Loucy (cell line): ENCODE results near the gene CDK16.

Experiments used
- EZH2phosphoT487 ChIP-seq: fragments of 200-600 bp; IDR thresholded peaks from 2 replicates; pipeline ENCODE4 v1.6.1; 2018; ENCODE audit warnings: antibody characterized with exemption, mild to moderate bottlenecking, moderate library complexity, borderline replicate concordance
- TF ChIP-seq, protein P1 (sequence below): fragments of 200-600 bp; sonication (generic); conservative IDR thresholded peaks from 2 replicates; pipeline ENCODE4 v1.5.1; 2014; ENCODE audit warnings: mild to moderate bottlenecking, antibody characterized with exemption, low read length

DNA sequence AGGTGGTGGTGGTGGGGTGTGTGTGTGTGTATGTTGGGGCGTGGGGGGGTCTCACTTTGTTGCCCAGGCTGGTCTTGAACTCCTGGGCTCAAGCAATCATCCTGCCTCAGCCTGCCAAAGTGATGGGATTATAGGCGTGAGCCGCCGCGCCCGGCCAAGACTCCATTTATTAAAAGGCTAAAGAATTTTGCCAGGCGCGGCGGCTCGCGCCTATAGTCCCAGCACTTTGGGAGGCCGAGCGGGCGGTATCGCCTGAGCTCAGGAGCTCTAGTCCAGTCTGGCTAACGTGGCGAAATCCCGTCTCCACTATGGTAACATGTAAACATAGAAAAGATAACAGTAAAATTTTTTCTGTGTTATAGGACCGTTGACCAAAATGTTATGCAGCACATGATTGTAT is 28.6 kb upstream of the CDK16 start:
- TF ChIP-seq, protein P1, sequence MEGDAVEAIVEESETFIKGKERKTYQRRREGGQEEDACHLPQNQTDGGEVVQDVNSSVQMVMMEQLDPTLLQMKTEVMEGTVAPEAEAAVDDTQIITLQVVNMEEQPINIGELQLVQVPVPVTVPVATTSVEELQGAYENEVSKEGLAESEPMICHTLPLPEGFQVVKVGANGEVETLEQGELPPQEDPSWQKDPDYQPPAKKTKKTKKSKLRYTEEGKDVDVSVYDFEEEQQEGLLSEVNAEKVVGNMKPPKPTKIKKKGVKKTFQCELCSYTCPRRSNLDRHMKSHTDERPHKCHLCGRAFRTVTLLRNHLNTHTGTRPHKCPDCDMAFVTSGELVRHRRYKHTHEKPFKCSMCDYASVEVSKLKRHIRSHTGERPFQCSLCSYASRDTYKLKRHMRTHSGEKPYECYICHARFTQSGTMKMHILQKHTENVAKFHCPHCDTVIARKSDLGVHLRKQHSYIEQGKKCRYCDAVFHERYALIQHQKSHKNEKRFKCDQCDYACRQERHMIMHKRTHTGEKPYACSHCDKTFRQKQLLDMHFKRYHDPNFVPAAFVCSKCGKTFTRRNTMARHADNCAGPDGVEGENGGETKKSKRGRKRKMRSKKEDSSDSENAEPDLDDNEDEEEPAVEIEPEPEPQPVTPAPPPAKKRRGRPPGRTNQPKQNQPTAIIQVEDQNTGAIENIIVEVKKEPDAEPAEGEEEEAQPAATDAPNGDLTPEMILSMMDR, result no peak
- no peak for TF ChIP-seq EZH2phosphoT487
